Sigmoid colon (tissue), 4 donors: ENCODE results near the gene TNNT2.

Source experiments
- EP300 ChIP-seq, 4 donors: sonication (generic); formaldehyde crosslinking; IDR thresholded peaks; one replicate each; pipeline ENCODE4 v1.6.1; 2017; ENCODE audit warnings: antibody characterized with exemption in 4 of 4
- POLR2A ChIP-seq, 2 donors: fragments of 450-650 bp; IDR thresholded peaks; one replicate each; pipeline ENCODE4 v1.6.1; 2016; ENCODE audit warnings: antibody characterized with exemption in 2 of 2, mild to moderate bottlenecking in 2 of 2, moderate library complexity in 2 of 2
- POLR2AphosphoS5 ChIP-seq, 4 donors: sonication (generic); formaldehyde crosslinking; IDR thresholded peaks; one replicate each; pipeline ENCODE4 v1.6.1; 2017; ENCODE audit warnings: antibody characterized with exemption in 4 of 4
- TF ChIP-seq, protein P1 (sequence below), 4 experiments: fragments of 450-650 bp in 3 of 4; fragments of 200-600 bp in 1 of 4; IDR thresholded peaks; one replicate each; pipeline ENCODE4 v1.5.1; 2016 to 2019; ENCODE audit warnings: antibody characterized with exemption in 4 of 4, mild to moderate bottlenecking in 3 of 4, moderate library complexity in 2 of 4

DNA sequence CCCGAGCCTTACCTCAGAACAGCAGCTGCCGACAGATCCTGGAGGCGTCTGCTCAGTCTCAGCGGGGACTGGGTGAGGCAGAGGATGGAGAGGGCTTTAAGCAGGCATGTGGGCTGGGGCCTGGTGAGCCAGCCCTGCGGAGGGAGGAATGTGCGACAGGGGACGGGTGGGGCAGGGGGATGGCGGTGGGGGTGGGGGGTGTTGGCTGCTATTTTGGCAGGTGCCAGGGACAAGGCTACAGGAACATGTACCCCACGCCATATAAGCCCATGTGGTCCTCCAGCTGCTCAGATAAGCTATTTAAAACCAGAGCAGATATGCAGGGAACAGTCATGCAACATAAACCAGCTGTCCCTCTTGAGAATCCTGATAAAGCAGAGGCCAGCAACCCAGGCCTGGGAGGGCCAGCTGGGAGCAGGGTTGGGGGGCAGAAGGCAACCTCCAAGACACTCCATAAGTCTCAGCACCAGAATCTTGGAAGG is at the start of gene TNNT2:
- TF ChIP-seq POLR2A (IDR thresholded peaks at IDR 0.05) = no peak
- TF ChIP-seq, protein P1, sequence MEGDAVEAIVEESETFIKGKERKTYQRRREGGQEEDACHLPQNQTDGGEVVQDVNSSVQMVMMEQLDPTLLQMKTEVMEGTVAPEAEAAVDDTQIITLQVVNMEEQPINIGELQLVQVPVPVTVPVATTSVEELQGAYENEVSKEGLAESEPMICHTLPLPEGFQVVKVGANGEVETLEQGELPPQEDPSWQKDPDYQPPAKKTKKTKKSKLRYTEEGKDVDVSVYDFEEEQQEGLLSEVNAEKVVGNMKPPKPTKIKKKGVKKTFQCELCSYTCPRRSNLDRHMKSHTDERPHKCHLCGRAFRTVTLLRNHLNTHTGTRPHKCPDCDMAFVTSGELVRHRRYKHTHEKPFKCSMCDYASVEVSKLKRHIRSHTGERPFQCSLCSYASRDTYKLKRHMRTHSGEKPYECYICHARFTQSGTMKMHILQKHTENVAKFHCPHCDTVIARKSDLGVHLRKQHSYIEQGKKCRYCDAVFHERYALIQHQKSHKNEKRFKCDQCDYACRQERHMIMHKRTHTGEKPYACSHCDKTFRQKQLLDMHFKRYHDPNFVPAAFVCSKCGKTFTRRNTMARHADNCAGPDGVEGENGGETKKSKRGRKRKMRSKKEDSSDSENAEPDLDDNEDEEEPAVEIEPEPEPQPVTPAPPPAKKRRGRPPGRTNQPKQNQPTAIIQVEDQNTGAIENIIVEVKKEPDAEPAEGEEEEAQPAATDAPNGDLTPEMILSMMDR (IDR thresholded peaks at IDR 0.05) = no peak
- TF ChIP-seq POLR2AphosphoS5 (IDR thresholded peaks at IDR 0.05) = no peak
- no peak for TF ChIP-seq EP300 (IDR thresholded peaks at IDR 0.05)
